Stimulated activated CD8-positive, alpha-beta memory T cell treated with anti-CD3 and anti-CD28 coated beads, Interleukin-15, amount 100 ng/mL, for 24 hours (primary cell): ENCODE results near the gene IMMP2L.
"Not testable (repeated sequence)": the region's sequence is repeated elsewhere in the genome, so short reads cannot be mapped to it uniquely, and the experiment has no call there.

Experiments
- DNase-seq: peaks from one replicate; pipeline ENCODE4 v3.0.0-alpha.2; 2020; ENCODE audit warnings: low read depth

IMMP2L gene

GRCh38 chr7:111561904-111562732, at the start of gene IMMP2L:
Gene IMMP2L (minus strand): TSS chr7:111562492.
- DNase-seq = peak; percentile 94

- DNase-seq = not testable (repeated sequence)
Observed at GRCh38 chr7:111609483-111610254, 47.4 kb upstream of the IMMP2L start.

GRCh38 chr7:111607621-111608020, 45.3 kb upstream of the IMMP2L start:
- DNase-seq = no peak

- no peak for DNase-seq
Observed at GRCh38 chr7:111605246-111605645, 43.0 kb upstream of the IMMP2L start.

DNA sequence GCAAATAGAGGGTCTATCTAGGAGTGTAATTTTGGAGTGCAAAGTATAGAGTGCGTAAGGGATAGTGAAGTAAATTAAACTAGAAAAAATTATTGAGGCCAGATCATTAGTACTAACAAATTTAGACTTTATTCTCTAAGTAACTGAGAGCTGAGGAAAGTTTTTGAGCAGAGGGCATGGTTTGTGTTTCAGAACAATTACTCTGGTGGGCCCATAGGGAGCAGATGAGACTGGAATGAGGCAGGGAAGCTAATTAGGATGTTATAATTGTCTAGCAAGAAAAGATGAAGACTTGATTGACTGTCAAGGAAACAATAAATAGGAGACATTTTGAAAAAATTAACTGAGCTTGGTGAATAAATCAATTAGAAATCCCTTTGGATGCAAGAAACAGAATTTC, 37.8 kb upstream of the IMMP2L start:
- no peak for DNase-seq

GRCh38 chr7:111595780-111596179, 33.5 kb upstream of the IMMP2L start:
- DNase-seq = no peak

- no peak for DNase-seq
Observed at GRCh38 chr7:111594602-111595001, 32.3 kb upstream of the IMMP2L start.

DNA sequence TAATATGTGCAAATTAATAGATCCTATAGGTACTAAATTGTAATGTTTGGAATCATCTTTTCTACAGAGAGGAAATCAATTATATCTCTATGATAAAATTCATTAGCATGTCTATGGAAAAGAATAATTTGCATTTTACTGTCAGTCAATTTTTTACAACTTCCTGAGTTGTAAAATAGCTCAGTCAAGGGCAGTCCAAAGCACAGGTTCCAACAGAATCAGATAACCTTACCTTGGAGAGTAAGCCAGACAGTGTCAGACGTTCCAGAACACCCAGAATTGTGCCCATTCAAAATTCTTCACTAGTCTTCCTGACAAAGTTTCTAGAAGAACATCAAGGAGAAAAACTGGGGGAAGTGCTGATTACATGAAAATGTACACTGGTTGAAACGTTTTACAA, 31.1 kb upstream of the IMMP2L start:
- DNase-seq = no peak

DNA sequence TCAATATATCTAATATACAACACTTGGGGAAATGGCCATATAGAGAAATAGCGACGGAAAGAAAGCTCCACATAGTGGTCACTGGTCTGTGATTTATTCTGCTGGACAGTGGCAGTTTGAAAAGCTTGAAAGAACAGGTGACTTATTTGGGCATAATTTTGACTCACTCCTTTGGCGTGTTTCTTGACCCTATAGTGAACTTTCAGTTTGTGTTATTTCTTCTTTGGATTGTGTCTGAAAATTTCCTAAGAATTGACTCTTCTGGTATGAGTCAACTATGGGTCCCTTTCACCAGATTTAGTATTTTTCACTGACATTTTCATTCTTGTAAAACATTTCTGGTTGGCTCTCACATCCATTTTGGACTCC, 25.8 kb upstream of the IMMP2L start:
- DNase-seq = no peak

DNA sequence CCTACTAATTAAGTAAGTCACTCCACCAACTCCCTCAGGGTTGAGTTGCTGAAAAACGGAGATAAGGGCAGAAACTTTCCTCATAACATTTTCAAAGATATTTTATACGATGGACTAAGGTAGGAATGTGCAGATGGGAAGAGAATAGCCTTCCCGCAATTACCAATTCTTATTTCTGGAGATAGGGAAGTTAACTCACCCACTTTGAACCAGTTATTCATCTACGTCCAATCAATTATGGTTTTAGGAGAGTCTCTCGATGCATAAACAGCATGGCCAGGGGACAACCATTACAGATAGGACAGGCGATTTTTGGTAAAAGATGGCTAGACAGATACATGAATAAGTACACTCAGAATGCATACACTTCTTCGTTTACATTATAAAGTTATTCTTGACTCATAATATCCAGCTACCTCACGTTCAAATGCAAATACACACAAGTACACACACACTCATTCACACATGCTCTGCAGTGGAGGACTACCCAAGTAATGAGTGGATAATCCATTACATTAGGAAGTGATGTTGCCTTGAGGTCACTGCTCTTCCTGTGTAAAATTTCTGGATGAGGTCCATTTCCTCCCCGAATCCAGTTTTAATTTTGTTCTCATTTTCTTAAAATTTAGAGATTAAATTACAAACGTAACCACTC, 25.2 kb upstream of the IMMP2L start:
- no peak for DNase-seq

GRCh38 chr7:111586711-111587409, 24.6 kb upstream of the IMMP2L start:
- DNase-seq = no peak

DNA sequence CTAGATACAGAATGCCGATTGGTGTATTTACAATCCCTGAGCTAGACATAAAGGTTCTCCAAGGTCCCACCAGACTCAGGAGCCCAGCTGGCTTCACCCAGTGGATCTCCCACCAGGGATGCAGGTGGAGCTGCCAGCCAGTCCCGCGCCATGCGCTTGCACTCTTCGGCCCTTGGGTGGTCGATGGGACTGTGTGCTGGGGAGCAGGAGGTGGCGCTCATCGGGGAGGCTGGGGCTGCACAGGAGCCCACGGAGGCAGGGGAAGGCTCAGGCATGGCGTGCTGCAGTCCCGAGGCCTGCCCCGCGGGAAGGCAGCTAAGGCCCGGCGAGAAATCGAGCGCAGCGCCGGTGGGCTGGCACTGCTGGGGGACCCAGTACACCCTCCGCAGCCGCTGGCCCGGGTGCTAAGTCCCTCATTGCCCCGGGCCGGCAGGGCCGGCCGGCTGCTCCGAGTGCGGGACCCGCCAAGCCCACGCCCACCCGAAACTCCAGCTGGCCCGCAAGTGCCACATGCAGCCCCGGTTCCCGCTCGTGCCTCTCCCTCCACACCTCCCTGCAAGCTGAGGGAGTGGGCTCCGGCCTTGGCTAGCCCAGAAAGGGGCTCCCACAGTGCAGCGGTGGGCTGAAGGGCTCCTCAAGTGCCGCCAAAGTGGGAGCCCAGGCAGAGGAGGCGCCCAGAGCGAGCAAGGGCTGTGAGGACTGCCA, 19.6 kb upstream of the IMMP2L start:
- DNase-seq = not testable (repeated sequence)

DNA sequence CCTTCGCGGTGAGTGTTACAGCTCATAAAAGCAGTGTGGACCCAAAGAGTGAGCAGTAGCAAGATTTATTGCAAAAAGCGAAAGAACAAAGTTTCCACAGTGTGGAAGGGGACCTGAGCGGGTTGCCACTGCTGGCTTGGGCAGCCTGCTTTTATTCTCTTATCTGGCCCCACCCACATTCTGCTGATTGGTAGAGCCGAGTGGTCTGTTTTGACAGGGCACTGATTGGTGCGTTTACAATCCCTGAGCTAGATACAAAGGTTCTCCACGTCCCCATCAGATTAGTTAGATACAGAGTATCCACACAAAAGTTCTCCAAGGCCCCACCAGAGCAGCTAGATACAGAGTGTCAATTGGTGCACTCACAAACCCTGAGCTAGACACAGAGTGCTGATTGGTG, 18.9 kb upstream of the IMMP2L start:
- not testable (repeated sequence) for DNase-seq

GRCh38 chr7:111578754-111579153, 16.5 kb upstream of the IMMP2L start:
- DNase-seq = no peak

DNA sequence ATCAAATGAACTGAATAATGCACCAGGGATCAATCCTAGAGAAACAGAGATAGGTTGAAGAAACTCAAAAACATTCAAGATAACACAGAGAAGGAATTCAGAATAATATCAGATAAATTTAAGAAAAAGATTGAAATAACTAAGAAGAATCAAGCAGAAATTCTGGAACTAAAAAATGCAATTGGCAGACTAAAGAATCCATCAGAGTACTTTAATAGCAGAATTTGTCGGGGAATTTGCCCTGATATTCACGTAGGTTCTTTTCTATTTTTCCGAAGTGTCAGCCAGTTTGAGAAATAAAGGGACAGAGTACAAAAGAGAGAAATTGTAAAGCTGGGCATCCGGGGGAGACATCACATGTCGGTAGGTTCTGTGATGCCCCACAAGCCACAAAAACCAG, 9.4 kb upstream of the IMMP2L start:
- no peak for DNase-seq

GRCh38 chr7:111568870-111569462, 6.7 kb upstream of the IMMP2L start:
- no peak for DNase-seq

DNA sequence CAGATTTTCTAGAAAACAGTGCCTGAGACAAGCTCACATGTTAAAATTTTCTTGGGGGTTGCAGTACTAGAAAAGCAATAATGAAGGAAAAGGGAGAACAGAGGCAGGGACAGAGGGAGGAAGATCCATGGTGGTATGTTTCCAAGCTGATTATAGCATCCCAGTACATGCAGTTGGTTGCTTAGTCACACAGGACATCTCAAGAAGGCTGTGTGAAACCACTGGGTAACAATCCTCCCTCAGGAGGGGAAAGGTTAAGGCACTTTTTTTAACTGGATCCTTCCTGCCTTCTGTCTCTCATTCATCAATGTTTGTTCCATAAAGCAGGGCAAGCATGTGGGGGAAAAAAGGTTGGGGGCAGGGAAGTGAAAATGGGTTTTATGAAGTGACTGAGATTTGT, 6.1 kb upstream of the IMMP2L start:
- DNase-seq = no peak

- DNase-seq = no peak
Observed at GRCh38 chr7:111564078-111564477, 1.8 kb upstream of the IMMP2L start.

DNA sequence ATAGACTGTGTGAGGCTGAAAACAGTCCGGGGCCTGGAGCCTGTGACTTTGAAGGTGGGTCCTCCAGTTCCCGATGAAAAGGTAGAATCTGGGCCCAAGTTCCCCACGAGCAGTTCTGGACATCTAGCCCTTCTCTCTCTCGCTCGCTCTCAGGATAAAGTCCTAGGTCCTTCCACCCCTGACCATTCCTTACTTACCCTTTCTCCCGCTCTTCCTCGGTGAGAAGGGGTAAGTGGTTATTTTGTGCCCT, 713 bp downstream of the IMMP2L start:
- no peak for DNase-seq

- no peak for DNase-seq
Observed at GRCh38 chr7:111560773-111561653, 1.3 kb downstream of the IMMP2L start.

DNA sequence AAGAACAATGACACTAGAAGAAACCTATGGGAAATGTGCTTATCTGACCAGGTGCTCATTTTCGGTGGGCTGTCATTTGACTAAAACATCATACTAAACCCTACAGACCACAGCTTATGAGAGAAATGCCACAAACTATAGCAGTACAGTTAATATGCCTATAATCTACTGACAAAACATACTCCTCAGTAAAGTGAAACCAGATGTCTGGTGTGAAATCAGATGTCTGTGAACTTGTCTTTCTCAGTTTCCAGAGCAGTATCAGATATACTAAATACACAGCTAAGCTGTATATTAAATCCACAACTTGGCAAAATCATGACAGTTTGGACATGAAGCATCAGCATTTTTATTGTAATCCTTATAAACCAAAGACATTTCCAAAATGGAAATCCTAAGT, 3.3 kb downstream of the IMMP2L start:
- no peak for DNase-seq
